Measurements from ENCODE around the gene GDPD2. TPM values are rescaled to one million over a fixed set of nuclear protein-coding genes. Genes with fewer than 3 reads are reported as not detected.
A peak's percentile ranks its signal among the peaks of the same experiment; 100 is the strongest.

GDPD2 gene
- total RNA-seq, 1 donor from 2014 or later: 4.0 TPM

DNA sequence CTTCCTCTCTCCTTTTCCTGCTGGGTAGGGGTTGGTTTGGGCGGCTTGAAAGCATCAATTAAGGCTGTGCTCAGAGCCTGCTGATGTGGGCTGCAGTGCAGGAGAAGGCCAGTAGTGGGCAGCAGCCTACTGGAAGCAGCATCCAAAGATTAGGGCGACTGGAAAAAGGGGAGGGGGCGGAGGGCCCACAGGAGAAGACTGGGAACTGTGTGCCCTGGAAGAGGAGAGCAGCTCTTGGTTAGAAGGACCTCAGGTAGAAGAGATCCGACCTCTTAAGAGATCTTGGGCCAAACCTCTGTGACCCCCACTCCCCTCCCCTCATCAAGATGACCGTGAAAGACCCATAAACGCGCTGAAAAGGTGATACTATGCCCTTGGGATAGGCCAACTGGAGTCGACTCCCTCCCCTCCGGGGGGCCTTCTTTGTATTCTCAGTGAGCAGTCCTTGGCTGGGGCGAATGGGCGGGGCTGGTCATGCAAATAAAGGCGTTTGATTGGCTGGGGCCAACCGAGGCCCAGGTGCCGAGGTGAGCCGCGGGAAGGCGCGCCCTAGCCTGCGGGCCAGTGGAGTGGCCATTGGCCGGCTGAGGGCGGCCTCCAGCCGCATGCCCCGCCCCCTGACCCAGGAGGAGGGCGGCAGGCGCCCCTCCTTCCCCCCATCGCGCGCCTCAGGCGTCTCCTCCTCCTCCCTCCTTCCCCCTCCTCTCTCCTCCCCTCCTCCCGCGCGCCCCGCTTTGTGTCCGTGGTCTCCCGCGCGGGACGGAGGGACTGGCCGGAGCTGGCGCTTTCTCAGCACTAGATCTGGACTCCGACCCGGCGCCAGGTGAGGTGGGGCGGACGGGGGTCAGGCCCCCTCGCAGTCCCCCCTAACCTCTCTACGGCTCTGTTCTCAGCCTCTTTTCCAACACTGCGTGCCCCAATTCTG lies 31.6 kb downstream of the GDPD2 start:
- H3K4me1 Mint-ChIP-seq (ENCODE audit: unreplicated experiment): peaks cover 11% of the 10 kb centered on the region
- H3K36me3 Mint-ChIP-seq: peaks cover 12% of the 10 kb centered on the region
- TF ChIP-seq, protein P1, sequence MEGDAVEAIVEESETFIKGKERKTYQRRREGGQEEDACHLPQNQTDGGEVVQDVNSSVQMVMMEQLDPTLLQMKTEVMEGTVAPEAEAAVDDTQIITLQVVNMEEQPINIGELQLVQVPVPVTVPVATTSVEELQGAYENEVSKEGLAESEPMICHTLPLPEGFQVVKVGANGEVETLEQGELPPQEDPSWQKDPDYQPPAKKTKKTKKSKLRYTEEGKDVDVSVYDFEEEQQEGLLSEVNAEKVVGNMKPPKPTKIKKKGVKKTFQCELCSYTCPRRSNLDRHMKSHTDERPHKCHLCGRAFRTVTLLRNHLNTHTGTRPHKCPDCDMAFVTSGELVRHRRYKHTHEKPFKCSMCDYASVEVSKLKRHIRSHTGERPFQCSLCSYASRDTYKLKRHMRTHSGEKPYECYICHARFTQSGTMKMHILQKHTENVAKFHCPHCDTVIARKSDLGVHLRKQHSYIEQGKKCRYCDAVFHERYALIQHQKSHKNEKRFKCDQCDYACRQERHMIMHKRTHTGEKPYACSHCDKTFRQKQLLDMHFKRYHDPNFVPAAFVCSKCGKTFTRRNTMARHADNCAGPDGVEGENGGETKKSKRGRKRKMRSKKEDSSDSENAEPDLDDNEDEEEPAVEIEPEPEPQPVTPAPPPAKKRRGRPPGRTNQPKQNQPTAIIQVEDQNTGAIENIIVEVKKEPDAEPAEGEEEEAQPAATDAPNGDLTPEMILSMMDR (conservative IDR thresholded peaks at IDR 0.05): peak; percentile 81
- no peaks in the 10 kb centered on the region for H3K27me3 Mint-ChIP-seq
- H3K9me3 Mint-ChIP-seq: peaks cover 3% of the 10 kb centered on the region
- peak overlapping the region; percentile 94 for H3K4me3 Mint-ChIP-seq
- peak overlapping the region; percentile 92 for H3K27ac Mint-ChIP-seq
- DNase-seq (ENCODE audit: extremely low spot score, unreplicated experiment): peak; percentile 83

DNA sequence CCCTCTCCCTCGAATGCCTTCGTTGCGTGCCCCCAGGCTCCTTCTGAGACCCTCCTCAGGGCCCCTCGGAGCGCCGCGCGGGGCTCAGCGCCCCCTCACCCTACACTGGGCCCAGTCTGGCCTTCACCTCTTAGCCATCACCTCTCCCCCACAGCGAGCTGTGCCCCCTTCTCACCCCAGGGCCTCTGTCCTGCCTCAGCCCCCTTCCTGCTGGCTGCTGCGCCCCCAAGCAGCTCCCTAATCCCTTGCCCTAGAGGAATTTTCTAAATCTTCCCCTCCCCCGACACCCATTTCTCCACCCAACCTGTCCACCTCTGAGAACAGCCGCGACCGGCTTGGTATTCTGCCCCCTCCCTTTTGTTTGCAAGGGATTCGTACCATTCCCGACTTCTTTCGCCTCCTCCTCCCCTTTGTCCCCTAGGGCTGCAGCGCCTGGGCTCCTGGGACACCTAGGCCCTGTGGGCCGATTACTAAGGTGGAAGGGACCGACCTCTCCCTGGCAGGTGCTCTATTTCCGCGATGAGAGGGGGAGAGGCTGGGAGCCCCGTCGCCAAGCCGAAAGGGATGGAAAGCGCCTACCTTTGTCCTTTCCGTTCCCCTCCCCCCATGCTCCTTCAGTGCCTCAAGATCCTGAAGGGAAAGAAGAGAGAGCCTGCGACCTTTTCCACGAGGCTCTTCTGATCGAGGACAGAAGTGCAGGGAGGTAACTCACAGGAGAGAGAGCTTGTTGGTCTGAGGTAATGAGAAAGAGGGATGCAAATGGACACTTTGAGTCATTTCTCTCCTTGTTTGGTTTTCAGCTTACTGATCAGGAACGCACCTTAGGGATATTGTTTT lies 32.5 kb downstream of the GDPD2 start:
- peak overlapping the region; percentile 92 for H3K27ac Mint-ChIP-seq
- H3K4me3 Mint-ChIP-seq: peak overlapping the region; percentile 94
- TF ChIP-seq, protein P1 (conservative IDR thresholded peaks at IDR 0.05): no peak
- peaks cover 17% of the 10 kb centered on the region for H3K36me3 Mint-ChIP-seq
- no peaks in the 10 kb centered on the region for H3K27me3 Mint-ChIP-seq
- peaks cover 3% of the 10 kb centered on the region for H3K9me3 Mint-ChIP-seq
- DNase-seq (ENCODE audit: extremely low spot score, unreplicated experiment): no peak
- H3K4me1 Mint-ChIP-seq (ENCODE audit: unreplicated experiment): peaks cover 11% of the 10 kb centered on the region

DNA sequence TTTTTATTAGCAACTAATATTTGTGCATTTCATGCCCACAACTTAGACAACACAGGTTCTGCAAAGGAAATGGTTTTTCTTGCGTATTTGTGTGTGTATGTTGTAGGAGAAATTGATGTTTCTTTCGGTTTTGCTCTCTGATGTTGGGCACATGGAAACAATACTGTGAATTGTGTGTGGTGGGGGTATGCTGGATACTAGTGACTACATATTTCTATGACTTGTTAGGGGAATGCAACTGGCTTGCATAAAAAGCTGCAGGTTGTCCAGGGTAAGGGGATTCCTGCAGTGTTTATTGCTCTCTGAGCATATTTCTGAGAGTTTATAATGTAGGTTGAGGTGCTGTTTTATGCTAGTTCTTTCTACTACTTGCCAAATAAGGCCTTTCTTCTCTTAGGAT lies 33.1 kb downstream of the GDPD2 start:
- Mint-ChIP-seq H3K27ac (peak overlapping the region; percentile 92), H3K36me3 (peaks cover 22% of the 10 kb centered on the region), H3K4me1 (ENCODE audit: unreplicated experiment) (peaks cover 11% of the 10 kb centered on the region), H3K4me3 (peak overlapping the region; percentile 94), H3K27me3 (no peaks in the 10 kb centered on the region), H3K9me3 (peaks cover 3% of the 10 kb centered on the region)
- TF ChIP-seq, protein P1 (conservative IDR thresholded peaks at IDR 0.05): no peak
- no peak for DNase-seq (ENCODE audit: extremely low spot score, unreplicated experiment)

DNA sequence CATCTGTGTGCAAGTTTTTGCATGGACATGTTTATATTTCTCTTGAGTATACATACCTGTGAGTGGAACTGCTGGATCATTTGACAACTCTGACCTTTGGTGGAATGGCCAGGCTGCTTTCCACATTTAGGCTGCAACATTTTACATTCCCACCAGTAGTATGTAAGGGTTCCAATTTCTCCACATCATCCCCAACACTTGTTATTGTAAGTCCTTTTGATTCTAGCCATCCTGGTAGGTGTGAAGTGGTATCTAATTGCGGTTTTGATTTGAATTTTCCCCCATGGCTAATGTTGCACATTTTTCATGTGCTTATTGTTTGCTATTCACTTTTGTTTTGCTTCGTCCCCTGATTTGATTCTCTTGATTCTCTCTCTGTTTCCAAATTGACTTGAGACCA lies 37.9 kb downstream of the GDPD2 start:
- Mint-ChIP-seq H3K4me1 (ENCODE audit: unreplicated experiment) (peaks cover 6% of the 10 kb centered on the region), H3K4me3 (no peak overlapping the region), H3K9me3 (peaks cover 3% of the 10 kb centered on the region), H3K27me3 (no peaks in the 10 kb centered on the region), H3K27ac (no peak overlapping the region), H3K36me3 (peaks cover 22% of the 10 kb centered on the region)
- TF ChIP-seq, protein P1 (conservative IDR thresholded peaks at IDR 0.05): no peak
- DNase-seq (ENCODE audit: extremely low spot score, unreplicated experiment): no peak

DNA sequence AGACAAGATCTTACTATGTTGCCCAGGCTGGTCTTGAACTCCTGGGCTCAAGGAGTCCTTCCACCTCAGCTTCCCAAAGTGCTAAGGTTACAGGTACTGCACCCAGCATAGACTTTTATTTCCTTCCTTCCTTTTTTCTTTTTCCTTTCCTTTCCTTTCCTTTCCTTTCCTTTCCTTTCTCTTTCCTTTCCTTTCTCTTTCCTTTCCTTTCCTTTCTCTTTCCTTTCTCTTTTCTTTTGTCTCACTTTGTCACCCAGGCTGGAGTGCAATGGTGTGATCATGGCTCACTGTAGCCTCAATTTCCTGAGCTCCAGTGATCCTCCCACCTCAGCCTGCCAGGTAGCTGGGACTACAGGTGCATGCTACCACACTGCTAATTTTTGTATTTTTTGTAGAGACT lies 40.9 kb downstream of the GDPD2 start:
- no peaks in the 10 kb centered on the region for H3K9me3 Mint-ChIP-seq
- peaks cover 12% of the 10 kb centered on the region for H3K36me3 Mint-ChIP-seq
- TF ChIP-seq, protein P1 (conservative IDR thresholded peaks at IDR 0.05): no peak
- DNase-seq (ENCODE audit: extremely low spot score, unreplicated experiment): no peak
- H3K27ac Mint-ChIP-seq: no peak overlapping the region
- no peaks in the 10 kb centered on the region for H3K27me3 Mint-ChIP-seq
- no peak overlapping the region for H3K4me3 Mint-ChIP-seq
- H3K4me1 Mint-ChIP-seq (ENCODE audit: unreplicated experiment): no peaks in the 10 kb centered on the region

All from type B pancreatic cell (in vitro differentiated cells).